Non-pigmented ciliary epithelial cell (primary cell): ENCODE data around the gene AGPAT2.

ENCODE experiments used
- DNase-seq: peaks from one replicate; pipeline ENCODE4 v3.0.0-alpha.2; 2010; ENCODE audit warnings: low read depth

Gene AGPAT2

GRCh38 chr9:136625101-136626065 is 61.9 kb downstream of the AGPAT2 start:
- no peak for DNase-seq

DNA sequence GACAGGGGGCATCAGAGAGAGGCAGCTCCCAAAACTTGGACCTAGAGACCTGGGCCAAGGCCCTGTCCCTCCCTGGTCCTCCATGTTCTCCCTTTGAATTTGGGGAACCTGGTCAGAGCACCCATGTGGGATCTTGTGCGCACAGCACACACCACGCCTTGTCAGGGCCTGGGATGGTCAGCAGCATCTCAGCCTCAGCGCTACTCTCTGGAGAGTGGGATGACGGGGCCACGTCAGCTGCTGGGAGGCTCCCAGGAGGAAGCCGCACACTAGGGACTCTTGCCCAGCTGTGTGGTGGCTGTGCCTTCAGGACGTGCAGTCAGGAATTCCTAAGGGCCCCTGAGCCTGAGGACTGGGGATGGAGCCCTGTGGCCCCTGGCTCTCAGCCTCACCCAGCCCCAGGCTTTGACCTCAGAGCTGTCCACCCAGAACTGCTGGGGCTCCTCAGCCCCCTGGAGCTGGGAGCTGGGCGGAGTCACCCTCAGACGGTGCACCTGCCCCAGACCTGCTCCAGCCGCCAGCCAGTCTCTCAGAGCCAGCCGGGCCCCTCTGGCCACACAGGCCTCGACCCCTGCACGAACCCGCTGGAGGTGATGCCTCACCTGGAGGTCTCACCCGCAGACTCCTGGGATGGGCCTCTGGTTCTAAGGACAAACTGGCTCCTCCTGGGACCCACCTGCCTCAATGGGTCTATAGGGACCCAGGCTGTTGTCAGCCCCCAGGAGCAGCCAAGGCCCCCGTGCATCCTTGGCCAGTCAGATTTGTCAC is 62.9 kb downstream of the AGPAT2 start:
- no peak for DNase-seq

GRCh38 chr9:136623842-136624183 is 63.4 kb downstream of the AGPAT2 start:
- no peak for DNase-seq
